RCC 7860 (cell line): ENCODE measurements around the gene COL18A1.

Experiments used
- DNase-seq: peaks from one replicate; pipeline ENCODE4 v3.0.0-alpha.2; 2015; ENCODE audit warnings: low spot score
- FAIRE-seq: peaks from 2 replicates; lab custom pipeline; 2012; peaks lifted over from hg19 to GRCh38; lab: Jason Lieb, UNC

The COL18A1 gene

GRCh38 chr21:45539046-45539795 lies 134.3 kb downstream of the COL18A1 start:
- DNase-seq (no peak), FAIRE-seq (no peak)

GRCh38 chr21:45539796-45540600 lies 135.0 kb downstream of the COL18A1 start:
- DNase-seq (no peak), FAIRE-seq (no peak)

GRCh38 chr21:45540601-45540970 lies 135.6 kb downstream of the COL18A1 start:
- FAIRE-seq (no peak), DNase-seq (no peak)

GRCh38 chr21:45541221-45542039 lies 136.5 kb downstream of the COL18A1 start:
- FAIRE-seq (no peak), DNase-seq (peak; percentile 56)

- peak; percentile 18 for DNase-seq
These were observed 137.3 kb downstream of the COL18A1 start, which contains the start of gene SLC19A1 for GRCh38 chr21:45542242-45542666. SLC19A1 (minus strand) TSS chr21:45542440; CDS start chr21:45537959, 4,481 bp downstream.

GRCh38 chr21:45542667-45543370 lies 137.9 kb downstream of the COL18A1 start:
- no peak for DNase-seq
- FAIRE-seq, result no peak

More at GRCh38 chr21:45542242-45542666, 137.3 kb downstream of the COL18A1 start, which contains the start of gene SLC19A1:
- no peak for FAIRE-seq

GRCh38 chr21:45543371-45543709 lies 138.4 kb downstream of the COL18A1 start:
- FAIRE-seq, result no peak
- DNase-seq, result no peak

- no peak for FAIRE-seq
- DNase-seq, result no peak
These were observed 138.9 kb downstream of the COL18A1 start for GRCh38 chr21:45543710-45544448.

GRCh38 chr21:45544449-45545235 lies 139.7 kb downstream of the COL18A1 start:
- no peak for DNase-seq

GRCh38 chr21:45545236-45545570 lies 140.2 kb downstream of the COL18A1 start:
- DNase-seq (no peak), FAIRE-seq (no peak)

More at GRCh38 chr21:45544449-45545235, 139.7 kb downstream of the COL18A1 start:
- no peak for FAIRE-seq

GRCh38 chr21:45545691-45546531 lies 140.9 kb downstream of the COL18A1 start:
- DNase-seq (no peak), FAIRE-seq (no peak)

- FAIRE-seq, result no peak
These were observed 141.9 kb downstream of the COL18A1 start for GRCh38 chr21:45546636-45547544.

GRCh38 chr21:45547545-45547900 lies 142.6 kb downstream of the COL18A1 start:
- no peak for DNase-seq
- no peak for FAIRE-seq

More at GRCh38 chr21:45546636-45547544, 141.9 kb downstream of the COL18A1 start:
- DNase-seq, result no peak

- no peak for DNase-seq
These were observed 143.9 kb downstream of the COL18A1 start for GRCh38 chr21:45548711-45549491.

GRCh38 chr21:45549626-45550463 lies 144.9 kb downstream of the COL18A1 start:
- DNase-seq (no peak), FAIRE-seq (no peak)

More at GRCh38 chr21:45548711-45549491, 143.9 kb downstream of the COL18A1 start:
- FAIRE-seq, result no peak
